NCI-H1092 (cell line): ENCODE results near the gene RNF212.
A peak's percentile ranks its signal among the peaks of the same experiment; 100 is the strongest.
"Not testable (repeated sequence)": the region's sequence is repeated elsewhere in the genome, so short reads cannot be mapped to it uniquely, and the experiment has no call there.

Source experiments
- DNase-seq: peaks from one replicate; lab custom pipeline; 2025; lab: John Stamatoyannopoulos, UW

The RNF212 gene, protein sequence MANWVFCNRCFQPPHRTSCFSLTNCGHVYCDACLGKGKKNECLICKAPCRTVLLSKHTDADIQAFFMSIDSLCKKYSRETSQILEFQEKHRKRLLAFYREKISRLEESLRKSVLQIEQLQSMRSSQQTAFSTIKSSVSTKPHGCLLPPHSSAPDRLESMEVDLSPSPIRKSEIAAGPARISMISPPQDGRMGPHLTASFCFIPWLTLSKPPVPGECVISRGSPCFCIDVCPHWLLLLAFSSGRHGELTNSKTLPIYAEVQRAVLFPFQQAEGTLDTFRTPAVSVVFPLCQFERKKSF

DNA sequence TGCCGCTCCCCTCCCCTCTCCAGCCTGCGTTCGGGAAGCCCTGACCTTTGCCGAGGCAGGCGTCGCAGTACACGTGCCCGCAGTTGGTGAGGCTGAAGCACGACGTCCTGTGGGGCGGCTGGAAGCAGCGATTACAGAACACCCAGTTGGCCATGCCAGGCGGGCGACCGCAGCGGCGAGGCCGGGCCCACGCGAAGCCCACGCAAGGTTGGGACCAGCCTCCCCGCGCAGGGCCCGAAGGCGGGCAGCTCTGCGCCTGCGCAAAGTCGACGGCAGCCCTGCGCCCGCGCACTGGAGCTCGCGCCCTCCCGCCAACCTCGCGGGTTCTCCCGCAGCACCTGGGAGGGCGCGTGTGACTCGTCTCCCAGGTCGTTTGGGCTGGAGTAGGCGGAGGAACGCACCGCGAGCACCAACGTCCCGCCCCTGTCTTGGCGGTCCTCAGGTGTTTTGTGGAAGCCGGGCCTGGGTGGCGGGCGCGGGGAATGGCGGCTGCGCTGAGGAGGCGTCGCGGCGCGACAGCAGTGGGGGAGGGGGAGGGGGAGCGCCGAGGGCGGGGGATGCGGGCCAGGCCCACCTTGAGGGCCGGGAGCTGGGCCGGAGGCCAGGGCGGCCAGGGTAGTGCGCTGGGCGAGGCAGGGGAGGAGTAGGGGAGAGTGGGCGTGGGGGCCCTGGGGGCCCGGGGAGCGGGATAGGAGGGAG is at the start of gene RNF212:
Gene RNF212, minus strand, starts transcription at position 254 of the 699 bp plus-strand sequence. Its CDS starts 100 bp downstream, at position 154.
- DNase-seq = no peak

DNA sequence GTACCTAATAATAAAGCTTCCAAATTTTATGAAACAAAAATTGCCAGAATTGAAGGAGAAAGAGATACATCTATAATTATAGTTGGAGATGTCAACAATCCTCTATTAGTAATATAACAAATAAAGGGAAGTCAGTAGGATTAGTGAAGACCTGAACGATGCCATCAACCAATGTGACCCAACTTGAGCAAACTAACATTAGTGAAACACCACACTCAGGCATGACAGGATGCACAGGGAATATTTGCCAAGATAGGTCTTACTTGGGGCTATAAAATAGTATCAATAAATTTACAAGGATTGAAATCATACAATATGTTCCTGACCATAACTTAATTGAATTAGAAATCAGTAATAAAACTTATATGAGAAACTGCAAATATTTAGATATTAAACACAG is 47.0 kb upstream of the RNF212 start:
- no peak for DNase-seq

GRCh38 chr4:1156069-1156468 is 42.7 kb upstream of the RNF212 start:
- no peak for DNase-seq

DNA sequence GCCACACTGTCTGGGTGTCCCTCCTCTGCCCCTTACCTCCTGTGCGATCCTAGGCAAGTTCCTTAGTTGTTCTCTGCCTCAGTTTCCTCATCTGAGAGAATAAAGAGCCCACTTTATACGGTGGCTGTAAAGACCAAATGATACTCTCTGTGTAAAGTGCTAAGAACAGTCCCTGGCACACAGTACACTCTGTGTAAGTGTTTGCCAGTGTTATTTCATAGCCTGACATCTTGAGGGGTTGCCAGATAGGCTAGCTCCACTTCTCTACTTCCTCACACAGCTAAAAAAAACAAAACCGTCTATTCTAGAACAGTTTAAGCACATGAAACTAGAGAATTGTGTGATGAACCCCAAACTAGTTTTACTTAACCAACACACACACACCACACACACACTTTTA is 42.0 kb upstream of the RNF212 start:
- no peak for DNase-seq

- no peak for DNase-seq
Measured at GRCh38 chr4:1154523-1155182, 41.3 kb upstream of the RNF212 start.

GRCh38 chr4:1154126-1154522 is 40.8 kb upstream of the RNF212 start:
- no peak for DNase-seq

DNA sequence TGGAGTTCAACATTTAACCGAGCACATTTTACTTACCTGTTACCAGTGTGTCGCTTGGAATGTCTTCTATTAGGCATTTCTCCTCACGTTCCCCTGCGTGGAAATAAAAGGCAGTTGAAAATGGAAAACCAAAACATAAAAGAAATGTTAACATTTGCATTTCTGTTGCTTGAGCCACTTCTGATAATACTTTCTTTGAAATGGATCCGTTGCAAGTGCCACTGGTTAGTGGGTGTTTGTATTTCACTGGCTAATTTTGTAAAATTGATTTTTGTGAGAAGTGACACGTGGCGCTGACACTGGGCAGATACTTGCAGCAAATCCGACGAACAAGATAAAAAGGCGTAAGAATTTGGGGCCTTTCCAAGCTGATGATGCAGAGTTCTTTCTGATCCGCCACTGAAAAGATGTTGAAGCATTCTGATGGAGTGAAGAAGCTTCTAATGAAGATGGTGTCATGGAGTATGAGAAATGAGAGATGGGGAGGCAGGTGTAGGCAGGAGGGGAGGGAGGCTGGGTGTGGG is 40.3 kb upstream of the RNF212 start:
- no peak for DNase-seq

GRCh38 chr4:1152290-1152689 is 38.9 kb upstream of the RNF212 start:
- no peak for DNase-seq

- DNase-seq = no peak
Measured at GRCh38 chr4:1151541-1151940, 38.2 kb upstream of the RNF212 start.

DNA sequence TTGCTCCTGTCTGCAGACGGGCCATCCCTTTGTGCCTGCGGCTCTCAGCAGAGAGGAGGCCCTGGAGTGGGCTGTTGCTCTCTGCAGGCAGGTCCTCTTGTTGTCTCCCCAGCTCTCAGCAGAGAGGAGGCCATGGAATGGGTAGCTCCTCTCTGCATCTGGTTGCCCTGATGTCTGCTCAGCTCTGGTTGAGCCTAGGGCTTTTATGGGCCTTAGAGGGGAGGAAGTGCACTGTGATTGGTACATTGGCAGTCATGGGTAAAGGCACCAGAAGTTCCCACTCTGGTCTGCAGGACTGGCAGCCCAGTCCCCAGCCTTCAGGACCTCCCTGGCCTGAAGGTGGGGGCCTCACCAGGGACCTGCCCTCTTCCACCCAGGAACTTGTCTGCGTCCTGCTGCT is 37.5 kb upstream of the RNF212 start:
- no peak for DNase-seq

GRCh38 chr4:1139860-1140259 is 26.5 kb upstream of the RNF212 start:
- DNase-seq = no peak

GRCh38 chr4:1137850-1138249 is 24.5 kb upstream of the RNF212 start:
- no peak for DNase-seq

- DNase-seq = no peak
Measured at GRCh38 chr4:1137063-1137776, 23.9 kb upstream of the RNF212 start.

DNA sequence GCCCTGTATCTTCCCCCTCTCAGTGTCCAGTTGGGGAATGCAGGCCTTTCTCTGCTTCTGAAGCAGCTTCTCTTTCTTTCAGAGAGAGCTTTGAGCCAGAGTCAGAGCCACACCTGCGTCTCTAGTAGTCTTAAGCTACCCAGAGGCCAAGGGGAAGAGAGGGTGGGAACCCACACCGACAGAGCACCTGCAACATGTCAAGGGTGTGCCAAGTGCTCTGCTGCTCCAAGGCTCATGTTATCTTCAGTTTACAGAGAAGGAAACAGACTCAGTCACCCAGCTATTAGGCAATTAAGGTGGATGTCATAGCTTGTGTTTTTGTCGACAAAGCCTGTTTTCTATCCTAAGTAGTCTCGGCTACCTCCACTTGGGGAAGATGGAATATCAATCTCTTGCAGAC is 22.7 kb upstream of the RNF212 start:
- no peak for DNase-seq

DNA sequence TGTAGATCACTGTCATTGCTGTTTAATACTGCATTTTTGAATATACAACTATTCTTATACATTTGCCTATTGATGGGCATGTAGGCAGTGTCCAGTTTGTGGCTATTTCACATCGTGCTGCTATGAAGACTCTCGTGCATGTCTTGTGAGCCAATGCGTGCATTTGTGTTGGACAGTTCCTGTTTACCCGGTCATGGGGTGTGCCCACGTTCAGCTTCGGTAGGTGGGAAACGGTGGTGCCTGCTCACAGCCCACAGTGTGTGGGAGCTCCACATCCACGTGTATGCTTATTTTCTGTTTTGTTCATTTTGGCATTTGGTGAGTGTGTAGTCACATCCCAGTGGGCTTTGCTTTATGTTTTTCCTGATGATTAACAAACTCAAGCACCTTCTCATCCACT is 19.7 kb upstream of the RNF212 start:
- no peak for DNase-seq

- peak; percentile 31 for DNase-seq
Measured at GRCh38 chr4:1130316-1131186, 17.2 kb upstream of the RNF212 start.

DNA sequence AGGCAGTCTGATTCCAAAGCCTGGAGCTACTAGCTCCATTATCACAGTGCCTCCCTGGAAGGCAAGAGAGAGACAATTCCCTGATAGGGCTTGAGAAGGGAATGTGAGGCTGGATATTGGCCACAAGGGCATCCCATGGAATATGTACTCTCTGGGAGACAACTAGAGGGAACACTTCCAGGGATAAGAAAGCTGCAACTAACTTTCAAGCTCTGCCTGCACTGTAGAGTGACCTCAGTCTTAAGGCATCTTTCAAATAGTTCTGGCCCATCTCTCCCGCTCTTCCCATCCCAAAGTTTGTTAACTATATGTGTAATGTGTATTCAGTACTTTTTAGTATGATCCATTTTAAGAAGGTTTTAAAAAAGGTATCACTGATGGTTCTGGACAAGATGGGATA is 13.1 kb upstream of the RNF212 start:
- DNase-seq = no peak

DNA sequence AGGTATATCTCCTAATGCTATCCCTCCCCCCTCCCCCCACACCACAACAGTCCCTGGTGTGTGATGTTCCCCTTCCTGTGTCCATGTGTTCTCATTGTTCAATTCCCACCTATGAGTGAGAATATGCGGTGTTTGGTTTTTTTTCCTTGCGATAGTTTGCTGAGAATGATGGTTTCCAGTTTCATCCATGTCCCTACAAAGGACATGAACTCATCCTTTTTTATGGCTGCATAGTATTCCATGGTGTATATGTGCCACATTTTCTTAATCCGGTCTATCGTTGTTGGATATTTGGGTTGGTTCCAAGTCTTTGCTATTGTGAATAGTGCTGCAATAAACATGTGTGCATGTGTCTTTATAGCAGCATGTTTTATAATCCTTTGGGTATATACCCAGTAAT is 12.1 kb upstream of the RNF212 start:
- DNase-seq = not testable (repeated sequence)

DNA sequence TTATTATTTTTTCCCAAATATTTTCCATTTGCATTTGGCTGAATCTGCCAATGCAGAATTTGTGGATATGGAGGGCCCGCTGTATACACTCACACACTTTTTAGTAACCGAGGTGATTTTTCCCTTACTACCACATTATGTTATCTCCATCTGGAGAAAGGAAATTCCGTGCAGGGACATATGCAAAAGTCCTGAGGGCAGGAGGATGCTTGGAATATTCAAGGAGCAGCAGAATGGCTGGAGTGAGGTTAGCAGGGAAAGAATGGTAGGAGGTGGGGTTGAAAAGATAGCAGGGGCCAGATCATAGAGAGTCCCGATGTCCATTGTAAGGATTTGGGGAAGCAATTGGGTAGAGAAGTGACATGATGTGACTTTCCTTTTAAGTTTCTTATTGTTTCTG is 11.5 kb upstream of the RNF212 start:
- no peak for DNase-seq

- DNase-seq = no peak
Measured at GRCh38 chr4:1122505-1122904, 9.1 kb upstream of the RNF212 start.

DNA sequence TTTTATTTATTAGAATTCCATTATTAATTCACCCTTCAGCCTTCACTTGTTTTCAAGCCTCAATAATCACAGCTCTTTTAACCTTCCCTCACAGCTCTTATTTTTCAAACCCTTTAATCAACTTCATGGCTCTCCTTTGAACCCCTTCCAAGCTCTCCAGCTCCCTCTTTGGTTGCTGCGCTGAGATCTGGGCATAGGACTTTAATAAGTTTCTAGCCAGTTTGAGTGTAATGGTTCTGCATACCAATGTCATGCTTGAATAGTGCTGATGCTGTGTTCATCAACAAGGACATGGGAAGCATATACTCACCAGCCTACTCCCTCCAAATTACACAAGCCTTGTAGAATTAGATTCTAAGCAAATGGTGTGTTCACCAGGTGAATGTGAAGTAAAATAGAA is 3.5 kb upstream of the RNF212 start:
- DNase-seq = no peak
